Suprapubic skin (tissue), 3 donors: ENCODE results near the gene XXYLT1.

Source experiments
- CTCF ChIP-seq, 2 donors: fragments of 200-600 bp in 1 of 2; fragments of 450-650 bp in 1 of 2; sonication (generic) in 1 of 2; IDR thresholded peaks; one replicate each; pipeline ENCODE4 v1.5.1; 2016 to 2019; ENCODE audit warnings: antibody characterized with exemption in 2 of 2, mild to moderate bottlenecking in 1 of 2, moderate library complexity in 1 of 2
- EP300 ChIP-seq: sonication (generic); formaldehyde crosslinking; IDR thresholded peaks from one replicate; pipeline ENCODE4 v1.6.1; 2017; ENCODE audit warnings: antibody characterized with exemption
- POLR2A ChIP-seq, 2 donors: fragments of 450-650 bp; IDR thresholded peaks; one replicate each; pipeline ENCODE4 v1.6.1; 2017; ENCODE audit warnings: antibody characterized with exemption in 2 of 2, mild to moderate bottlenecking in 2 of 2, moderate library complexity in 2 of 2

GRCh38 chr3:195291121-195291520 lies 20.2 kb upstream of the XXYLT1 start:
- TF ChIP-seq CTCF (IDR thresholded peaks at IDR 0.05) (no peak), POLR2A (IDR thresholded peaks at IDR 0.05) (no peak), EP300 (no peak)
